KMS-11 (cell line): ENCODE data around the gene ERRFI1.

Source experiments
- H2AFZ ChIP-seq: fragments of 200-600 bp; sonication (generic); 2 replicates; pipeline ENCODE4 v1.6.1; 2016; ENCODE audit warnings: antibody characterized with exemption, mixed run types, low read depth
- H3K27ac ChIP-seq: fragments of 200-600 bp; sonication (generic); 2 replicates; pipeline ENCODE4 v1.6.1; 2016; ENCODE audit warnings: mild to moderate bottlenecking, mixed run types
- H3K27me3 ChIP-seq: fragments of 200-600 bp; sonication (generic); 2 replicates; pipeline ENCODE4 v1.6.1; 2017; ENCODE audit warnings: mild to moderate bottlenecking, low read depth, mixed run types, moderate library complexity; ENCODE audit not compliant: insufficient read depth
- H3K36me3 ChIP-seq: fragments of 200-600 bp; sonication (generic); 2 replicates; pipeline ENCODE4 v1.6.1; 2017; ENCODE audit warnings: mild to moderate bottlenecking, mixed run types; ENCODE audit not compliant: insufficient read depth
- H3K4me1 ChIP-seq: fragments of 200-600 bp; sonication (generic); 2 replicates; pipeline ENCODE4 v1.6.1; 2016; ENCODE audit warnings: mild to moderate bottlenecking, low read depth, mixed run types; ENCODE audit not compliant: poor library complexity, severe bottlenecking
- H3K4me2 ChIP-seq: fragments of 200-600 bp; sonication (generic); 2 replicates; pipeline ENCODE4 v1.7.0; 2016; ENCODE audit warnings: mild to moderate bottlenecking, mixed run types
- H3K4me3 ChIP-seq: fragments of 200-600 bp; sonication (generic); IDR thresholded peaks from 2 replicates; pipeline ENCODE4 v1.6.1; 2017; ENCODE audit warnings: low read depth, low read length, mixed read lengths; ENCODE audit not compliant: insufficient read depth
- H3K79me2 ChIP-seq: fragments of 200-600 bp; sonication (generic); 2 replicates; pipeline ENCODE4 v1.6.1; 2016; ENCODE audit warnings: low read depth, mixed run types; ENCODE audit not compliant: insufficient read depth
- H3K9ac ChIP-seq: fragments of 200-600 bp; sonication (generic); 2 replicates; pipeline ENCODE4 v1.6.1; 2016; ENCODE audit warnings: mild to moderate bottlenecking, mixed run types
- H4K20me1 ChIP-seq: fragments of 200-600 bp; sonication (generic); 2 replicates; pipeline ENCODE4 v1.6.1; 2016; ENCODE audit warnings: mild to moderate bottlenecking, mixed run types; ENCODE audit not compliant: insufficient read depth
- TF ChIP-seq, protein P1 (sequence below): fragments of 200-600 bp; sonication (generic); conservative IDR thresholded peaks from 2 replicates; pipeline ENCODE4 v1.6.1; 2017; ENCODE audit warnings: low read depth, mild to moderate bottlenecking, antibody characterized with exemption, low read length, moderate library complexity, mixed read lengths

ERRFI1 gene

DNA sequence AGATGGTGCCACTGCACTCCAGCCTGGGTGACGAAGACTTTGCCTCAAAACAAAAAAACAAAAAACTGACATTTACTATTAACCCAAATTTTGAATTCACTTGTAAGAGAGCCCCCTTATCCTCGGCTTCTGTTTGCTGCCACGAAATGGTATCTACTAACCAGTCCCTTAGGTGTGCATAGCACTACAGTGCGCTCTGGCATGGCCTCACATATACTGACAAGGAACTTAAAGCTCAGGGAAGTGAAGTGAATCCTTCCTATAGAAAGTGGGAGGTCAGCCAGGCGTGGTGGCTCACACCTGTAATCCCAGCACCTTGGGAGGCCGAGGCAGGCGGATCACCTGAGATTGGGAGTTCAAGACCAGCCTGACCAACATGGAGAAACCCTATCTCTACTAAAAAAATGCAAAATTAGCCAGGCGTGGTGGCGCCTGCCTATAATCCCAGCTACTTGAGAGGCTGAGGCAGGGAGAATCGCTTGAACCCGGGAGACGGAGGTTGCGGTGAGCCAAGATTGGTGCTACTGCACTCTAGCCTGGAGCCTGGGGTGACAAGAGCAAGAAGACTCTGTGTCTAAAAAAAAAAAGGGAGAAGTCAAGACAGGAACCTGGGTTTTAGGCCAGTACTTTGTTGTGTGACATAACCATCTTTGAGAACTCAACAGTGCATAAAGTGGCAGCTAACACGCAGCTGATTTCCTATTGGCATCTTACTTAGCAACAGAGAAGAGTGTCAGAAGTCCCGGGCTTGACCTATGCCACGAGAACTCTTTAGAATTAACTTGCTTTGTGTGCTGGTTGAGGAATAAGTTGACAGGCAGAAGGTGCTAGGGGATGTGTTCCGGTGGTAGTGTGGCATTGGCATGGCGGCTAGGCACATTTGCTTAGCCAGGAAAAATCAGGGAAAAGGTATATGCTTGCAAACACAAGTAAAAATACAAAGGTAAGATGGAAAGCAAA is 16.8 kb downstream of the ERRFI1 start:
- Histone ChIP-seq H3K4me2 (no peak overlapping the region), H3K79me2 (no peaks in the 10 kb centered on the region), H3K9ac (no peak overlapping the region), H3K36me3 (no peaks in the 10 kb centered on the region), H4K20me1 (no peaks in the 10 kb centered on the region), H2AFZ (no peak overlapping the region), H3K27me3 (no peaks in the 10 kb centered on the region), H3K27ac (no peak overlapping the region), H3K4me1 (no peaks in the 10 kb centered on the region), H3K4me3 (no peak overlapping the region)
- TF ChIP-seq, protein P1, sequence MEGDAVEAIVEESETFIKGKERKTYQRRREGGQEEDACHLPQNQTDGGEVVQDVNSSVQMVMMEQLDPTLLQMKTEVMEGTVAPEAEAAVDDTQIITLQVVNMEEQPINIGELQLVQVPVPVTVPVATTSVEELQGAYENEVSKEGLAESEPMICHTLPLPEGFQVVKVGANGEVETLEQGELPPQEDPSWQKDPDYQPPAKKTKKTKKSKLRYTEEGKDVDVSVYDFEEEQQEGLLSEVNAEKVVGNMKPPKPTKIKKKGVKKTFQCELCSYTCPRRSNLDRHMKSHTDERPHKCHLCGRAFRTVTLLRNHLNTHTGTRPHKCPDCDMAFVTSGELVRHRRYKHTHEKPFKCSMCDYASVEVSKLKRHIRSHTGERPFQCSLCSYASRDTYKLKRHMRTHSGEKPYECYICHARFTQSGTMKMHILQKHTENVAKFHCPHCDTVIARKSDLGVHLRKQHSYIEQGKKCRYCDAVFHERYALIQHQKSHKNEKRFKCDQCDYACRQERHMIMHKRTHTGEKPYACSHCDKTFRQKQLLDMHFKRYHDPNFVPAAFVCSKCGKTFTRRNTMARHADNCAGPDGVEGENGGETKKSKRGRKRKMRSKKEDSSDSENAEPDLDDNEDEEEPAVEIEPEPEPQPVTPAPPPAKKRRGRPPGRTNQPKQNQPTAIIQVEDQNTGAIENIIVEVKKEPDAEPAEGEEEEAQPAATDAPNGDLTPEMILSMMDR = no peak

DNA sequence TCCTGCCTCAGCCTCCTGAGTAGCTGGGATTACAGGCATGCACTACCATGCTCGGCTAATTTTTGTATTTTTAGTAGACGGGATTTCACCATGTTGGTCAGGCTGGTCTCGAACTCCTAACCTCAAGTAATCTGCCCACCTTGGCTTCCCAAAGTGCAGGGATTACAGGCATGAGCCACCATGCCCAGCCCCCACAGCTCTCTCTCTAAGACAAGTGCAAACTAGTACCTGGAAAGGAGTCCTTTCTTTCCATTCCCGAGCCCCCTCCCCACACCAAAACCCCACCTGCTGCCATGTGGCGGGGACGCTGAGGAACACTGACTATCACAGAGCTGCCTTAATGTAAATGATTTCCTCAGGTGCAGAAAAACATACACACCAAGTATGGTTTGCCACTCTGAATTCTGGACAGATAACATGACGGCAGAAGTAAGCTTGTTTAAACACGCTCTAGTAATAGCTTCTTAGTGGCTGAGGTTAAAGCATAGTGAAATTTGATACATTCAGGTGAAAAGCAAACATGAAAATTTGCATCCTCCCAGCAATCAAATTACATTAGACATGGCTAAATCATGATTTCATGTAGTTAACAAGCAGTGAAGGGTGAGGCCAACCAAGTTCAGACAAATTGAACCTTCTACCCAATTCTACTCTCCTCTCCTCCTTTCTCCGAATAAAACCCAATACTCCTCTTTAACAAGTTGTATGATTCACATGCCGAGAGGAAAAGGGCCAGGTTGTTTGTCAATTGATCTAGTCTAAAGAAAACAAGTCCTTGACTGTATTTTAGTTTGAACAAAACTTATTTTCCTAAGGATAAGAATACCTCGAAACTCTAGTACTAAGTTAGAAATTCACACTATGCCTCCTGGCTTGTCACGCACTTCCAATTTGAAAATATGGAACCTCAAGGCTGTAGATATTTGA is 19.8 kb downstream of the ERRFI1 start:
- Histone ChIP-seq H3K9ac (no peak overlapping the region), H4K20me1 (no peaks in the 10 kb centered on the region), H3K27me3 (no peaks in the 10 kb centered on the region), H3K27ac (no peak overlapping the region), H3K36me3 (no peaks in the 10 kb centered on the region), H3K4me1 (no peaks in the 10 kb centered on the region), H3K4me2 (no peak overlapping the region), H3K79me2 (no peaks in the 10 kb centered on the region), H3K4me3 (no peak overlapping the region), H2AFZ (no peak overlapping the region)
- TF ChIP-seq, protein P1 = no peak

DNA sequence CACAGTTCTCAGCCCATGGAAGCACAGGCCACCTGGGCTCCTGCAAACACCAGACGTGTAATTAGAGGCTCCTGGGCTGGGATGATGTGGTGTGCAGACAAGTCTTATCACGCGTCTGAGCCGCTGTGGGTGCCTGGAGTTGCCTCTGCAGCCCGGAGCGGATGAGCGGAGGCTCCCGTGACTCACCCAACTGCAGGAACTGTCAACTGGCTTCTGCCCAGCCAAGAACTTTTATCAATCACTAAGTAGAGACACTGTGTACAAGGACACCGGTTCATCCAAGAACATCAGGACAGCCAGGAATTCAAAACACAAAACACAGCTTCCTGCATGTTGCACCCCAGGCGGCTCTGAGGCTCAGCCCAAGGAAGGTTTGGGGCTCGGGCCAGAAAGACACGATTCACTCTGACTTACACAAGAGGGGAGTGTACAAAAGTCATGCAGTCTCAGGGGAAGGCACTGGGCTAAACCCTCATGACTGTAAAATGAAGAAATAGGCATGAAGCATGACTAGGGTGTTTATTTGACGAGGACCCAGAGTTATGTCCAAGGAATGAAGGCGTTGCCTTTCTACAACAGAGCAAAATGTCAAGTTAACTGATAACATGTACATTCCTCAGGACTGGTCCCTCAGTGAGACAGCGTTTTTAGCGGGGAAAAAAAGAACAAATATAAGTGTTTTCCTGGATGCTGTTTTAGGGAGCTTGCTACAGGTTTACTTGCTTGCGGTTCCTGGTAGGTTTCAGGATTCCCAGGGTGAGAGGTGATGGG is 21.1 kb downstream of the ERRFI1 start:
- Histone ChIP-seq H3K4me1 (no peaks in the 10 kb centered on the region), H3K4me2 (no peak overlapping the region), H4K20me1 (no peaks in the 10 kb centered on the region), H2AFZ (no peak overlapping the region), H3K4me3 (no peak overlapping the region), H3K27ac (no peak overlapping the region), H3K36me3 (no peaks in the 10 kb centered on the region), H3K9ac (no peak overlapping the region), H3K79me2 (no peaks in the 10 kb centered on the region), H3K27me3 (no peaks in the 10 kb centered on the region)
- TF ChIP-seq, protein P1 = no peak
